Fibroblast of upper back skin (primary cell): Measurements from ENCODE around the gene ZG16.
"Not testable (repeated sequence)": the region's sequence is repeated elsewhere in the genome, so short reads cannot be mapped to it uniquely, and the experiment has no call there.

Experiments used
- DNase-seq: peaks from one replicate; pipeline ENCODE4 v3.0.0-alpha.2; 2013

Gene ZG16

GRCh38 chr16:29789775-29790182 lies 11.7 kb downstream of the ZG16 start:
- no peak for DNase-seq

DNA sequence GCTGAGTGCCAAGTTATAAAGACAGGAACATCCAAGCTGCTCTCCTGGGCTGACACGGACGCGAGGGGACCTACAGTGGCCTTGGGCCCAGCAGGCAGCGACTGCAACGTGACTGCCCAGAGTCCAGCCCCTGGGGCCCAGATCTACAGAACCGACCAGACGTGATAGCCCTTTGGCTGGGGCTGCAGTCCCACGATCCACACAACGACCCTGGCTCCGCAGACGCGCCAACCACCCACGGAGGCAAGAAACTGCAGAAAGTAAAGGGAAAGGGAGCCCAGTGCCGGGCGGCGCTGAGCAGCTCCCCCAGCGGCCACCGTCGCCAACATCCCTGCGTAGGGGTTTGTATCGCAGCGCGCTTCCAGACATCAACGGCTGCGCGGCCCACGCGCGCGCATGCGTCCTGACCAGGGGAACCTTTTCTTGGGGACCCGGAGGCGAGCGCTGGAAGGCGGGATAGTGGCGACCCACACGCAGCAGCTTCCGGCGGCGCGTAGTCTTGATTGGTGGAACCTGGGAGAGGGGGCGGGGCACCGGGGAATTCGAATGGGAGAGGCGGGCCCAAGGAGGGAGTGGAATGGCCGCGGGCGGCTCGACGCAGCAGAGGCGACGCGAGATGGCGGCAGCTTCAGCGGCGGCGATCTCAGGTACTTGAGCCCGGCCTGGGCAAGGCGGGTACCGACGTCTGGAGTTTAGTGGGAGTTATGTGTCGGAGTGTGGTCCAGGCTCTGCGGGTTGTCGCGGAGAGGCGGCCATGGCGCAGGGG lies 12.3 kb downstream of the ZG16 start, which contains the start of gene KIF22:
TSS of gene KIF22 (plus strand) at position 569 of the 766 bp plus-strand sequence. CDS start at position 578, 9 bp downstream.
- peak; percentile 99 for DNase-seq

DNA sequence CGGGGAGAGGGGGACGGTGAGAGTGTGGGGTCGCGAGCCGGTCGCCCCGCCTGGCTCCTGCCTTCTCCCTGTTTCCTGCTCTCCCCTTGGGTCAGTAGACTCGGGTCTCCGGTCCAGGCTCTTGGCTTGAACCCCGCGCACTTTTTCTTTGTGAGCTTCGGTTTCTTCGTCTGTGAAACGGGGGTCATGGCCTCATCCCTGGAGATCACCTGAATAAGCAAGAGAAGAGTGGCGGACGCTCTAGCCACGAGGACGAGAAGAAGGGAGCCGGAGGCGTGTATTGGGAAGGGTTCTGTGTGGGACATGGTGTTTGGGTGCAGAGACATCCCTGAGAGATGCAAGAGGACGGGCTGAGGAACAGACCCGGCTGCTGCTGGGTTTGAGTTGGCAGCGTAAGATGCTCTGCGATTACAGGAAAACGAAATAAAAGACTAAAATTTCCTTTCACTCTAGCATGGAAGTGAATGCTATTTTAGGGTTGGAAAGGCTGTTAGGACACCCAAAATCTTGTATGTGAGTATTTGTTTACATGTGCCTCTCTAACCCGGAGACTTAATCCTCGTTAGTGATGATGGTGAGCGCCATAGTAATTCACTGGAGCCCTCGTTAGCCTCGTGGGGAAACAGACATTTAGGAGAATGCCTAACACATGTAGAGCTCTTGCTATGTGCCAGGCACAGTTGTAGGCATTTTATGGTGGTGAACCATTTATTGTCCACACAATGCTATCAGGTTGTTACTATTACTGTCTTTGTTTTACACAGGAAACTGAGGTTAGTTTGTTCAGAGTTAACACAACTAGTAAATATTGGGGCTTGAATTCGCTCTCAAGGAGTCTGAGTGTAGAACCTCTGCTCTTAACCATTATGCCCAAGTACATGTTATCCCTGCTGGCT lies 13.1 kb downstream of the ZG16 start:
- no peak for DNase-seq

DNA sequence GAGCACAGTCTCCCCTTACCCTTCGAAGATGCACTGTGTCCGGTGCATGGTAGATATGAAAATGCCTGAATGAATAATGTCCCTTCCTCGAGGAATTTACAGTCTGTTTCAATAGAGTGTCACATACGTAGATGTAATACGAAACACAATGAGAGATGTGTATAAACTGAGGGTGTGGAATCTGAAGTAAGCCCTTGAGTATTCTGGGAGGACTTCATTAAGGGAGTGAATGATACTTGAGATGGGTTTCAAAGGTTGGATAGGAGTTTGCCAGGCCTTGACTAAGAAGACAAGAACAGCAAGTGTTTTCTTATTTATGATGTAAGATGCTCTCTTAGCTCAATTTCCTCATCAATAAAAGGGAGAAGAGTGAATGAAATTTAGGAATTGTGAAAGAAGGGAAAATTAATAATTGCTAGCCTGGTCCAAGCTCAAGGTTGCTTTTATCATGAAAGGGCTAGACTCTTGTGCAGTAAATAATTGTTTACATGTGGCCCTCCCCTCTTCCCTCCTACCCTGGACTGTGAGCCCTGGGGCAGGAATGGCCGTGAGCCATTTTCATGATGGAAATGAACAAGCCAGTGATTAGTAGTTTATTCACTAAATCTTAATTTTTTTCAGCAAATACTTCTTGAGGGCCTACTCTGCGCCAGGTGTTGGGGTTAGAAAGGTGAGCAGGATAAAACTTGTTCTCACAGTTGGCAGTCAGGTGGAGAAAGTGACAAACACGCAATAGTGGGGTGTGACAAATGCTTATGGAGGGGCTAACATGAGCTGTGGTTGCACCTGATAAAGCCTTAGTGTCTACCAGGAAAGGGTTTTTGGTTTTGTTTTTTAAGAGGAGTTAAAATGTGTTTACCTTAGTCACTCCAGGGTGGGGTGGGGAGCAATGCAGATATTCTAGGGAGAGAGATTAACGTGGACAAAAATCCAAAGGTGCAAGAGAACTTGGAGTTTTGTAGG lies 14.1 kb downstream of the ZG16 start:
- no peak for DNase-seq

DNA sequence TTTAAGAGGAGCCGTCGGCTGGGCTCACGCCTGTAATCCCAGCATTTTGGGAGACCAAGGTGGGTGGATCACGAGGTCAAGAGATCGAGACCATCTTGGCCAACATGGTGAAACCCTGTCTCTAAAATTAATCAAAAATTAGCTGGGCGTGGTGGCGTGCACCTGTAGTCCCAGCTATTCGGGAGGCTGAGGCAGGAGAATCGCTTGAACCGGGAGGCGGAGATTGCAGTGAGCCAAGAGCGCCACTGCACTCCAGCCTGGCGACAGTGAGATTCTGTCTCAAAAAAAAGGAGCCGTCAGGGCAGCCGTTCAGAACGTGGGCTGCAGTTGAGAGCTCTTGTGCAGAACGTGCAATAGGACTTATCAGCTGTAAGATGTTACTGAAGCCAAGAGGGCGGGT lies 15.1 kb downstream of the ZG16 start:
- not testable (repeated sequence) for DNase-seq

GRCh38 chr16:29794231-29794710 lies 16.2 kb downstream of the ZG16 start:
- DNase-seq, result no peak

DNA sequence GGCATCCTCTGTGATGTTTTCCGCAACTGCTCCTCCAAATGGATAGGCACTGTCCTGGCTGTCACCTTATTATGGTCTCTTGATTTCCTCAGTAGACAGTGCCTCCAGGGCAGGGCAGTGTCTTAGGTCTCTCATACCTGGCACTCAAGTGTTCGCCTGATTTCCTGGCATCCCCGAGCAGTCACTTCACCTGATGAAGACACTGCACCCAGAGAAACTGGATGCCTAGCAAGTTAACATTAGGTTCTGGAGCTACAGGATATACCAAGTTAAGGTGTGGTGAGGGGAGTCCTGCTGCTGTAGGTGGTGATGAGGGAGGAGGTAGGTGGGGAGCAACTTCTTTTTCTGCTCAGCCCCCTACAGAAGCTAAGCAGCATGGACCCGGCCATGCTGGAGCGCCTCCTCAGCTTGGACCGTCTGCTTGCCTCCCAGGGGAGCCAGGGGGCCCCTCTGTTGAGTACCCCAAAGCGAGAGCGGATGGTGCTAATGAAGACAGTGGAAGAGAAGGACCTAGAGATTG lies 24.4 kb downstream of the ZG16 start:
- DNase-seq, result no peak

- no peak for DNase-seq
These were observed 26.0 kb downstream of the ZG16 start for GRCh38 chr16:29804020-29804419.

DNA sequence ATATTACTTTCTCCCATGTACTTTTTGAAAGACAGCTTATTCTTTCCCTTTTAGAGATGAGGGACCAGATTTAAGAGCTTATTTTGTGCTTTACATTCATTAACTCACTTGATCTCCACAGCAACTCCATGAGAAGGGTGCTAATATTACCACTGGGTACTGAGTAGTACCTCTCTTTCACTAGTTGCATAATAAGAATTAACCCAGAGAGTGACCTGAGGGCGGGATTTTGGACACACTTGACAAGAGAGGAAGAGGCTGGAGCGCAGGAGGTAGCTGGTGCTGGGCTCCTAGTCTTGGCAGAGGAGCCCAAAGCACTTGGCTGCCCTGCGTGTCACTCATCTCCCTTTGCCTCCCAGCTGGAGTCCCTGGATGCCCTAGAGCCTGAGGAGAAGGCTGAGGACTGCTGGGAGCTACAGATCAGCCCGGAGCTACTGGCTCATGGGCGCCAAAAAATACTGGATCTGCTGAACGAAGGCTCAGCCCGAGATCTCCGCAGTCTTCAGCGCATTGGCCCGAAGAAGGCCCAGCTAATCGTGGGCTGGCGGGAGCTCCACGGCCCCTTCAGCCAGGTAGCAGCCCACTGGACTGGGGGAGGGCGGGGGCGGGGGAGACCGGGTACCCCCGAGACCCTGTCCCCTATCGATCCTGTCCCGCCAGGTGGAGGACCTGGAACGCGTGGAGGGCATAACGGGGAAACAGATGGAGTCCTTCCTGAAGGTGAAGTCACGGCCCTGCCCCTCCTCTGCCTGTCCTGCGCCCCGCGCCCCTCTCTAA lies 26.6 kb downstream of the ZG16 start:
- no peak for DNase-seq

DNA sequence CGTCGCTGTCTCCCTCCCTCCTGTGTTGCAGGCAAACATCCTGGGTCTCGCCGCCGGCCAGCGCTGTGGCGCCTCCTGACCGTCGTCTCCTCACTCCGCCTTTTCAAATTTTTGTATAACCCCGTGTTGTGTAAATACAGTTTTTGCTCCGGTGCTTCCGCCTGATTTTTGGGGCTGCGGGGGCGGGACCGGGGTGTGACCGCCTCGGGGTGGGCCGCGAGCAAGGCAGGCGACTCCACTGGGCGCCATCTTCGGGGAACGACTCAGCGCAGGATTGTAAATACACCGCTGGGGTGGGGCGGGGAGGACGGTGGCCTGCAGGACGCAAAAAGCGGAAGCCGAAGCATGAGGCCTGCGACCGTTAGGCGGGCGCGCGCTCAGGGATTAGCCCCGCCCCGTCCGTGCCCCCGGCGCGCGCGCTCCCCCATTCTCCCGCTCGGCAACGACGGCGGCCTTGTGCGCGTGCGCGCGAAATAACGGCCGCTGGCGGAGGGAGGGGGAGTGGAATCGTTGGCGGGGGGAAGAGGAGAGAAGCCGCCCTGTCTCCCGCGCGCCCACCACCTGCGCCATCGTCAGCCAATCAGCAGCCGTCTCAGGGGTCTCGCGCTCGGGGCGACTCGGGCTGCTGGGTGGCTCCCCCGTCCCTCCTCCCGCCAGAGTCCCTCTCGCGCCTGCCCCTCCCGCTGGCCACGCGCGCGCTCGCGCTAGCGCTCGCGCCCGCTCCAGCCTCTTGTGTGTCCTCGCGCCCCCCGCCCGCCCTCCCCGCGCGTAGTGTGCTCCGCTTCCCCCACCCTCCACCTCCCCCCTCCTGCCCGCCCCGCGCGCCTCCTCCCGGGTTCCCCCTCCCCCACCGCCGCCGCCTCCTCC lies 27.4 kb downstream of the ZG16 start:
- peak; percentile 97 for DNase-seq

DNA sequence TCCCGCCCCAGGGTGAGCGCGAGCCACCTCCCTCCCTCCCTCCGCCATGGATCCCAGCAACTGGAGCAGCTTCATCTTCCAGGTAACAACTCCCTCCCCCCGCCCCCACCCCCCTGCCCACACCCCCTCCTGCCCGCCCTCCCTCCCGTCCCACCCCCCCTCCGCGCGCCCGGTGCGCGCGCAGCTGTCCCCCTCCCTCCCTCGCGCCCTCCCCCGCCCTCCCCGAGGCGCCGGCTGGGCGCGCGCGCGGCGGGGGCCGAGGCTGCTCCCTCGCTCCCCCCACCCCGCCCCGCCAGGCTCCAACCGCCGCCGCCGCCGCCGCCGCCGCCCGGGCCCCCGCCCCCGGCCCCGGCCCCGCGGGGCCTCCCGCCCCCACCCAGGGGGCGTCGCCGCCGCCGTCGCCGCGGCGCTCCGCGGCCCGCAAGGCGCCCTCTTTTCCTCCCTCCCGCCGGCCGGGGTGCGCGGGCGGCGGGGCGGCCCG lies 28.1 kb downstream of the ZG16 start, which contains the start of gene MAZ:
TSS of gene MAZ (plus strand) at position 431 of the 481 bp plus-strand sequence. CDS start 173 bp downstream, outside the sequence.
- DNase-seq, result peak; percentile 94

DNA sequence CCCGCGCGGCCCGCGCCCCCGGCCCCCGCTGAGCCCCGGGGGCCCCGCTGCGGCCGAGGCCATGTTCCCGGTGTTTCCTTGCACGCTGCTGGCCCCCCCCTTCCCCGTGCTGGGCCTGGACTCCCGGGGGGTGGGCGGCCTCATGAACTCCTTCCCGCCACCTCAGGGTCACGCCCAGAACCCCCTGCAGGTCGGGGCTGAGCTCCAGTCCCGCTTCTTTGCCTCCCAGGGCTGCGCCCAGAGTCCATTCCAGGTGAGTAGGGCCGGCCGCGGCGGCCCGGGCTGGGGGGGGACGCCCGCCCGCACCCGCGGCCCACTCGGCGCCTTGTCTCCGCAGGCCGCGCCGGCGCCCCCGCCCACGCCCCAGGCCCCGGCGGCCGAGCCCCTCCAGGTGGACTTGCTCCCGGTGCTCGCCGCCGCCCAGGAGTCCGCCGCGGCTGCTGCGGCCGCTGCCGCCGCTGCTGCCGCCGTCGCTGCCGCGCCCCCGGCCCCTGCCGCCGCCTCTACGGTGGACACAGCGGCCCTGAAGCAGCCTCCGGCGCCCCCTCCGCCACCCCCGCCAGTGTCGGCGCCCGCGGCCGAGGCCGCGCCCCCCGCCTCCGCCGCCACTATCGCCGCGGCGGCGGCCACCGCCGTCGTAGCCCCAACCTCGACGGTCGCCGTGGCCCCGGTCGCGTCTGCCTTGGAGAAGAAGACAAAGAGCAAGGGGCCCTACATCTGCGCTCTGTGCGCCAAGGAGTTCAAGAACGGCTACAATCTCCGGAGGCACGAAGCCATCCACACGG lies 28.8 kb downstream of the ZG16 start:
- peak; percentile 53 for DNase-seq

- peak; percentile 90 for DNase-seq
These were observed 29.6 kb downstream of the ZG16 start for GRCh38 chr16:29807426-29808218.

DNA sequence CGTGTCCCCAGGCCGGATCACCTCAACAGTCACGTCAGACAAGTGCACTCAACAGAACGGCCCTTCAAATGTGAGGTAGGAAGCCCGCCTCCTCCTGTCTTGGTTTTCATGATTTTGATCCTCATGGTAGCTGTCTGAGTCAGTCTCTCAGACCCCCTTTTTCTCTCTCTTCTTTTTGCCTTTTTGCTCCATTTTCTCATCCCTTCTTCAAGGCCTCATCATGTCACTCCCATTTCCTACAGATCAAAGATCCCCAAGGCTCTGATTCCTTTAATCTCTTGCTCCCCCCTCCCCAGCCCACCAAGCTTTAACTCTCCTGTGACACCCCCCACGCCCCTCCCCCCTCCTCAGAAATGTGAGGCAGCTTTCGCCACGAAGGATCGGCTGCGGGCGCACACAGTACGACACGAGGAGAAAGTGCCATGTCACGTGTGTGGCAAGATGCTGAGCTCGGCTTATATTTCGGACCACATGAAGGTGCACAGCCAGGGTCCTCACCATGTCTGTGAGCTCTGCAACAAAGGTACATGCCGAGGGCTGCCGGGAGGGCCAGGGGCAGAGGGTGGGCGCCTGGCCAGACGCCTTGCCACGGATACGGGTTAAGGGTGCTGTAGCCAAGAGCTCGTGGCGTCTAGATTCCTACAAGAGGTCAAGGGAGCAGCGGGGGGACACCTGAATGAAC lies 30.3 kb downstream of the ZG16 start:
- DNase-seq, result no peak

DNA sequence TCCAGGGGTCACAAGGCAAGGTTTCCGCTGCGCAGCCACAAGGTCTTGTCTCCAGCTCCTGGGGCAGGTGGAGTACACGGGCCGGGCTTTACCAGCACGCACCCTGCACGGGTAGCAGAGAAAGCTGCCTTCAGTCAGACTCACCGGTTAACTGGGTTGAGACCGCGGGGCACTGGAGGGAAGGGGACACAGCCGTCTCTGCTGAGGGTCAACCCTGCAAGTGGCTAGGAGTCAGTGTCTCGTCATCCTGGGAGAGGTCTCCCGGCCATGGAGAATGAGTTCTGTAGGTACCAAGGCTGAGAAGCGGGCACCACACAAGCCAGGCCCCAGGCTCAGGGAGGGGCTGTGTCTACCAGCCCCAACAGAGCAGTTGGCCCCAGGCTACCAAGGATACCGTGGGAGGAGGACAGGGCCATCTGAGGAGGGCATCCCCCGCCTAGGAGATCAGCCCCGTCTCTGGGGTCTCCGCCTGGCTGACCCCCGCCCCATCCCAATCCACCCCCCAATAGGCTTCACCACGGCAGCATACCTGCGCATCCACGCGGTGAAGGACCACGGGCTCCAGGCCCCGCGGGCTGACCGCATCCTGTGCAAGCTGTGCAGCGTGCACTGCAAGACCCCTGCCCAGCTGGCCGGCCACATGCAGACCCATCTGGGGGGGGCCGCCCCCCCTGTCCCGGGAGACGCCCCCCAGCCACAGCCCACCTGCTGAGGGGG lies 31.1 kb downstream of the ZG16 start:
- DNase-seq, result no peak

- DNase-seq, result no peak
These were observed 32.0 kb downstream of the ZG16 start for GRCh38 chr16:29809850-29810698.
